OCI-LY3 (cell line): ENCODE data around the gene DUSP10.

ENCODE experiments used
- H2AFZ ChIP-seq: fragments of 200-600, 300-600 bp; shearing (Covaris generic); 2 replicates; pipeline ENCODE4 v1.6.0; 2014; ENCODE audit warnings: antibody characterized with exemption, low read depth, low read length
- H3K27ac ChIP-seq: fragments of 200-600, 300-600 bp; sonication (generic); 2 replicates; pipeline ENCODE4 v1.5.1; 2014; ENCODE audit warnings: mild to moderate bottlenecking, low read length, moderate library complexity, mixed read lengths
- H3K27me3 ChIP-seq: fragments of 200-600, 300-600 bp; sonication (generic); 2 replicates; pipeline ENCODE4 v1.6.1; 2014; ENCODE audit warnings: low read depth, low read length, mixed read lengths
- H3K36me3 ChIP-seq: fragments of 200-600, 300-600 bp; sonication (generic); replicated peaks from 2 replicates; pipeline ENCODE3; 2014; ENCODE audit warnings: low read depth, low read length, mixed read lengths
- H3K4me1 ChIP-seq: fragments of 300-600, 200-600 bp; sonication (generic); 2 replicates; pipeline ENCODE4 v1.6.1; 2014; ENCODE audit warnings: low read length, mixed read lengths
- H3K4me2 ChIP-seq: fragments of 200-600, 300-600 bp; sonication (generic); 2 replicates; pipeline ENCODE4 v1.6.1; 2014; ENCODE audit warnings: low read length, mixed read lengths
- H3K4me3 ChIP-seq: fragments of 300-600, 200-600 bp; sonication (generic); 2 replicates; pipeline ENCODE4 v1.5.1; 2014; ENCODE audit warnings: antibody characterized with exemption, mild to moderate bottlenecking, low read length, moderate library complexity
- H3K79me2 ChIP-seq: fragments of 300-600, 200-600 bp; shearing (Covaris generic); 2 replicates; pipeline ENCODE4 v1.6.1; 2014; ENCODE audit warnings: mild to moderate bottlenecking, low read length, mixed read lengths
- H3K9ac ChIP-seq: fragments of 300-600, 200-600 bp; shearing (Covaris generic); 2 replicates; pipeline ENCODE4 v1.6.0; 2014; ENCODE audit warnings: mild to moderate bottlenecking, low read length, moderate library complexity
- H3K9me3 ChIP-seq: fragments of 200-600, 300-600 bp; shearing (Covaris generic); 2 replicates; pipeline ENCODE4 v1.6.1; 2014; ENCODE audit warnings: low read length, mixed read lengths; ENCODE audit not compliant: insufficient read depth
- H4K20me1 ChIP-seq: fragments of 200-600, 300-600 bp; sonication (generic); 2 replicates; pipeline ENCODE4 v1.6.1; 2016; ENCODE audit warnings: low read length, mixed read lengths; ENCODE audit not compliant: insufficient read depth
- EZH2phosphoT487 ChIP-seq: fragments of 200-600 bp; shearing (Covaris generic); IDR thresholded peaks from 2 replicates; pipeline ENCODE4 v1.6.1; 2018; ENCODE audit warnings: antibody characterized with exemption, mixed run types, low read depth
- TF ChIP-seq, protein P1 (sequence below): fragments of 200-600, 300-600 bp; sonication (generic); IDR thresholded peaks from 2 replicates; pipeline ENCODE4 v1.5.1; 2014; ENCODE audit warnings: antibody characterized with exemption, low read length, low read depth

The DUSP10 gene

DNA sequence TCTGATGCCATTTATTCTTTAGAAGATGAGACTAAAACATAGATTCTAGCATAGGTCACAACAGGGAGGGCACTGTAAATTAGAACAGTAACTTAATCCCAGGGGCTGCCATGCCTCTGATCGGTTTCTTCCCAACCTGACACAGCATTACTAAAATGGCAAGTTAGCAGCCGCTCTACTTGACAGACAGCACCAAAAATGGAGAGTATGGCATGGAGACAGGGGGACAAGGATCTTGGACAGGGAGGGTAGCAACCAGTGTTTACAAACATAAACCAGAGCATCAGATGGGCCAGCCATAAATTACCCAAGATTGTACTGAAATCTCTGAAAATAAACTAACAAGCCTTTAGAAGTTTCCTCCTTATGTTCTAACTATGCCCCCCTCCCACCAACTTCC, 5.9 kb downstream of the DUSP10 start:
- Histone ChIP-seq H2AFZ (no peak overlapping the region), H3K9me3 (no peaks in the 10 kb centered on the region), H3K4me2 (no peak overlapping the region), H3K4me3 (no peak overlapping the region), H3K27ac (no peak overlapping the region), H3K4me1 (peaks cover 50% of the 10 kb centered on the region), H3K27me3 (no peaks in the 10 kb centered on the region), H3K9ac (no peak overlapping the region), H3K79me2 (peaks cover 96% of the 10 kb centered on the region), H4K20me1 (peaks cover 77% of the 10 kb centered on the region), H3K36me3 (peaks cover 75% of the 10 kb centered on the region)
- TF ChIP-seq EZH2phosphoT487 = no peak
- TF ChIP-seq, protein P1, sequence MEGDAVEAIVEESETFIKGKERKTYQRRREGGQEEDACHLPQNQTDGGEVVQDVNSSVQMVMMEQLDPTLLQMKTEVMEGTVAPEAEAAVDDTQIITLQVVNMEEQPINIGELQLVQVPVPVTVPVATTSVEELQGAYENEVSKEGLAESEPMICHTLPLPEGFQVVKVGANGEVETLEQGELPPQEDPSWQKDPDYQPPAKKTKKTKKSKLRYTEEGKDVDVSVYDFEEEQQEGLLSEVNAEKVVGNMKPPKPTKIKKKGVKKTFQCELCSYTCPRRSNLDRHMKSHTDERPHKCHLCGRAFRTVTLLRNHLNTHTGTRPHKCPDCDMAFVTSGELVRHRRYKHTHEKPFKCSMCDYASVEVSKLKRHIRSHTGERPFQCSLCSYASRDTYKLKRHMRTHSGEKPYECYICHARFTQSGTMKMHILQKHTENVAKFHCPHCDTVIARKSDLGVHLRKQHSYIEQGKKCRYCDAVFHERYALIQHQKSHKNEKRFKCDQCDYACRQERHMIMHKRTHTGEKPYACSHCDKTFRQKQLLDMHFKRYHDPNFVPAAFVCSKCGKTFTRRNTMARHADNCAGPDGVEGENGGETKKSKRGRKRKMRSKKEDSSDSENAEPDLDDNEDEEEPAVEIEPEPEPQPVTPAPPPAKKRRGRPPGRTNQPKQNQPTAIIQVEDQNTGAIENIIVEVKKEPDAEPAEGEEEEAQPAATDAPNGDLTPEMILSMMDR = no peak

DNA sequence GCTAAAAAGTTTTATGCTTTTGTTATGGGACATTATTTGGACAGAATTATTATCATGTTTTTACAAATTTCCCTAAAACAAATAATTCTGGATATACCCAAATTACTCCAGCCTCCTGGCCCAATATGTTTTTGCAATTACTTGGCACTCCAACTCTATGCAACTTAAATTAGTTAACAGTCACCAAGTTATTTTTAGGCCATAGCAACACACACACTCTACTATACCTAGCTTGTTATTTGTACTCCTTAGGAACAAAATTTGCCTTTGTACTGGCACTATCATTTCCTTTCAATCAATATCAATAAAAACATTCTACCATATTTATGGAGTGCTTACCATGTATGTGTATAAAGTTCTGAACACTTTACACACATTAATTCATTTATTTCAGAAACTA, 7.7 kb downstream of the DUSP10 start:
- Histone ChIP-seq H3K4me2 (no peak overlapping the region), H3K4me1 (peaks cover 36% of the 10 kb centered on the region), H3K27me3 (no peaks in the 10 kb centered on the region), H2AFZ (no peak overlapping the region), H3K9ac (no peak overlapping the region), H3K79me2 (peaks cover 87% of the 10 kb centered on the region), H3K4me3 (no peak overlapping the region), H4K20me1 (peaks cover 66% of the 10 kb centered on the region), H3K27ac (no peak overlapping the region), H3K9me3 (no peaks in the 10 kb centered on the region), H3K36me3 (peaks cover 72% of the 10 kb centered on the region)
- TF ChIP-seq EZH2phosphoT487 = no peak
- TF ChIP-seq, protein P1 = no peak

DNA sequence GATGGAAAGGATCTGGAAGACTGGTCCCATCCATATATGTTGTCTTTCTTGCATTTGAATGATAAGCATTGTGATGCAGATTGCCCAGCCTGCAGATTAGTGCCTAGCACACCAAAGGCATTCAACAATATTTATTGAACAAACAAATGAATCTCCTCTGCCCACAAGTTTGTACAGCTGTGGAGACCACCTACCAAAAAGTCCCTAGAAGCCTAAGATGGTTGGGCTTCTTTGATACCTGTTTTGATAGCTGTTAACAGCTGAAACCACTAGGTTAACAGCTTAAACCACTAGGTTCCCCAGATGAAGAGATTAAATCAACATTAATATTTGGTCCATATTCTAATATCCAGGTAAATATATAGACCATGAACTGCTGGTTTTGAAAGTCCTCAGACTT, 9.8 kb downstream of the DUSP10 start:
- H3K27ac ChIP-seq = no peak overlapping the region
- H3K4me3 ChIP-seq = no peak overlapping the region
- H3K4me2 ChIP-seq = no peak overlapping the region
- peaks cover 87% of the 10 kb centered on the region for H3K79me2 ChIP-seq
- H3K4me1 ChIP-seq = peaks cover 37% of the 10 kb centered on the region
- H4K20me1 ChIP-seq = peaks cover 45% of the 10 kb centered on the region
- no peak overlapping the region for H2AFZ ChIP-seq
- peaks cover 71% of the 10 kb centered on the region for H3K36me3 ChIP-seq
- no peaks in the 10 kb centered on the region for H3K27me3 ChIP-seq
- TF ChIP-seq, protein P1 = no peak
- TF ChIP-seq EZH2phosphoT487 = no peak
- H3K9ac ChIP-seq = no peak overlapping the region
- H3K9me3 ChIP-seq = no peaks in the 10 kb centered on the region

DNA sequence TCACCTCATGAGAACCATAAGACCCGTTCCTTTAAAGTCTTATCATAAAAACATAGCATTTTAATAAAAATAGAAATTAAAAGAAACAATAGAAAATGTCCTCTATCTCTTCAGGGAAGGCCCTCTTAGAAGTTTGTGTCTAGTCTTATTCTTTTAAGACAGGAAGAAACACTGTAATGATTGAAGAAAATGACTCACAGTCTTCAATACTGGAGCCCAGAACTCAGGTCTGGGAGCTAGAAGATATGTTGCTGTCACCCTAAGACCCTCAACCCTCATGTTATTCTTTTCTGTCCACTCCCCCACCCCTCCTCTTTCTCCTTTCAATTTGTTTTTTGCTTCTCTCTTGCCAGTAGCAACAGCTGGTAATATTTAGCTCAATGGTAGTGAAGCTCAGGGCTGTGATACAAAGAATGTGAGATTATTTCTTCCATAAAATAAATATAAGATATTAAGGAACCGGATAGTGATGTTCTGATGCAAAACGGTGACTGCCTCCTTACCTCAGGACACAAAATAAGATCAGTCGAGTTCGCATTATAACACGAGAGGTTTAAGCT, 12.0 kb downstream of the DUSP10 start:
- Histone ChIP-seq H3K4me2 (no peak overlapping the region), H3K4me1 (peaks cover 51% of the 10 kb centered on the region), H3K9ac (no peak overlapping the region), H3K27ac (no peak overlapping the region), H4K20me1 (peaks cover 28% of the 10 kb centered on the region; the same call in 1 of the 2 replicates), H2AFZ (no peak overlapping the region), H3K4me3 (no peak overlapping the region), H3K36me3 (peaks cover 68% of the 10 kb centered on the region), H3K9me3 (peaks cover 4% of the 10 kb centered on the region; the same call in 1 of the 2 replicates), H3K79me2 (peaks cover 85% of the 10 kb centered on the region), H3K27me3 (no peaks in the 10 kb centered on the region)
- TF ChIP-seq, protein P1 = no peak
- TF ChIP-seq EZH2phosphoT487 = no peak
